HG02571 (cell line): ENCODE measurements around the gene NOS1AP.
A peak's percentile ranks its signal among the peaks of the same experiment; 100 is the strongest.
"Not testable (repeated sequence)": the region's sequence is repeated elsewhere in the genome, so short reads cannot be mapped to it uniquely, and the experiment has no call there.

Source experiments
- ATAC-seq: cut with Tn5 transposase; IDR thresholded peaks from one replicate; pipeline ENCODE4 v1.9.1; 2021; ENCODE audit warnings: mild to moderate bottlenecking, moderate library complexity; ENCODE audit not compliant: unreplicated experiment

NOS1AP gene

GRCh38 chr1:162069334-162070093, at the start of gene NOS1AP:
TSS of gene NOS1AP (plus strand) at chr1:162069691. CDS start at chr1:162070178, 487 bp downstream.
- peak; percentile 96 for ATAC-seq

- ATAC-seq: no peak
Observed at GRCh38 chr1:162020150-162020549, 49.3 kb upstream of the NOS1AP start.

GRCh38 chr1:162021124-162021523, 48.4 kb upstream of the NOS1AP start:
- ATAC-seq: no peak

- no peak for ATAC-seq
Observed at GRCh38 chr1:162022626-162023025, 46.9 kb upstream of the NOS1AP start.

- ATAC-seq: no peak
Observed at GRCh38 chr1:162023181-162023546, 46.3 kb upstream of the NOS1AP start.

- no peak for ATAC-seq
Observed at GRCh38 chr1:162023547-162024501, 45.7 kb upstream of the NOS1AP start, which contains the start of gene OLFML2B. TSS of gene OLFML2B (minus strand) at chr1:162023869. CDS start at chr1:162023430, 439 bp downstream.

GRCh38 chr1:162025541-162025940, 44.0 kb upstream of the NOS1AP start:
- no peak for ATAC-seq

GRCh38 chr1:162026881-162027280, 42.6 kb upstream of the NOS1AP start:
- no peak for ATAC-seq

- no peak for ATAC-seq
Observed at GRCh38 chr1:162028726-162029125, 40.8 kb upstream of the NOS1AP start.

GRCh38 chr1:162029157-162029556, 40.3 kb upstream of the NOS1AP start:
- ATAC-seq: no peak

- ATAC-seq: no peak
Observed at GRCh38 chr1:162030759-162031280, 38.7 kb upstream of the NOS1AP start.

- no peak for ATAC-seq
Observed at GRCh38 chr1:162033428-162033827, 36.1 kb upstream of the NOS1AP start.

GRCh38 chr1:162035241-162035640, 34.2 kb upstream of the NOS1AP start:
- ATAC-seq: no peak

GRCh38 chr1:162036163-162036562, 33.3 kb upstream of the NOS1AP start:
- no peak for ATAC-seq

GRCh38 chr1:162038624-162039023, 30.9 kb upstream of the NOS1AP start:
- ATAC-seq: no peak

GRCh38 chr1:162040001-162040400, 29.5 kb upstream of the NOS1AP start:
- ATAC-seq: no peak

GRCh38 chr1:162040657-162041056, 28.8 kb upstream of the NOS1AP start:
- no peak for ATAC-seq

- no peak for ATAC-seq
Observed at GRCh38 chr1:162042361-162042760, 27.1 kb upstream of the NOS1AP start.

- no peak for ATAC-seq
Observed at GRCh38 chr1:162046921-162047320, 22.6 kb upstream of the NOS1AP start.

GRCh38 chr1:162053949-162054348, 15.5 kb upstream of the NOS1AP start:
- not testable (repeated sequence) for ATAC-seq

GRCh38 chr1:162055062-162055461, 14.4 kb upstream of the NOS1AP start:
- no peak for ATAC-seq
